Liver (tissue), 9 donors: Measurements from ENCODE around the gene WDR41. TPM values are rescaled to one million over a fixed set of nuclear protein-coding genes. Genes with fewer than 3 reads are reported as not detected.

Source experiments
- DNase-seq: peaks from one replicate; pipeline ENCODE4 v3.0.0-alpha.2; 2017; ENCODE audit warnings: low spot score
- H3K27ac ChIP-seq, 2 donors: one replicate each; pipeline ENCODE4 v1.7.0; 2013; ENCODE audit warnings: inconsistent platforms in 2 of 2, low read length in 2 of 2, control low read depth in 1 of 2, low read depth in 1 of 2, mild to moderate bottlenecking in 1 of 2
- H3K27me3 ChIP-seq, 4 donors: one replicate each; pipeline versions ENCODE4 v1.6.1 to v1.7.0; 2013; ENCODE audit warnings: low read length in 3 of 4, inconsistent platforms in 1 of 4, mild to moderate bottlenecking in 1 of 4, moderate library complexity in 1 of 4; ENCODE audit not compliant: control insufficient read depth in 4 of 4, insufficient read depth in 4 of 4
- H3K36me3 ChIP-seq, 4 donors: one replicate each; pipeline versions ENCODE4 v1.6.1 to v1.7.0; 2013; ENCODE audit warnings: low read length in 3 of 4, mild to moderate bottlenecking in 3 of 4, low read depth in 1 of 4, moderate library complexity in 1 of 4; ENCODE audit not compliant: control insufficient read depth in 4 of 4, insufficient read depth in 3 of 4
- H3K4me1 ChIP-seq, 4 donors: one replicate each; pipeline versions ENCODE4 v1.6.1 to v1.7.0; 2013; ENCODE audit warnings: low read length in 3 of 4, mild to moderate bottlenecking in 3 of 4, moderate library complexity in 1 of 4; ENCODE audit not compliant: control insufficient read depth in 4 of 4, insufficient read depth in 4 of 4
- H3K4me3 ChIP-seq, 3 donors: one replicate each; pipeline versions ENCODE4 v1.6.1 to v1.7.0; 2013; ENCODE audit warnings: low read length in 3 of 3, control low read depth in 1 of 3, low read depth in 1 of 3, mild to moderate bottlenecking in 1 of 3
- H3K9ac ChIP-seq, 2 donors: one replicate each; pipeline ENCODE4 v1.7.0; 2013; ENCODE audit warnings: low read length in 2 of 2, mild to moderate bottlenecking in 2 of 2, moderate library complexity in 2 of 2, control low read depth in 1 of 2, low read depth in 1 of 2
- H3K9me3 ChIP-seq, 4 donors: one replicate each; pipeline versions ENCODE4 v1.6.1 to v1.7.0; 2013; ENCODE audit warnings: low read length in 3 of 4; ENCODE audit not compliant: control insufficient read depth in 4 of 4
- EGR1 ChIP-seq, 2 donors: IDR thresholded peaks; 2 replicates each; pipeline ENCODE4 v1.6.1; 2016 to 2018; ENCODE audit warnings: antibody characterized with exemption in 2 of 2, low read depth in 2 of 2
- FOXA1 ChIP-seq: IDR thresholded peaks from 2 replicates; pipeline ENCODE4 v1.6.1; 2016; ENCODE audit warnings: antibody characterized with exemption
- GABPA ChIP-seq, 2 donors: IDR thresholded peaks in 1 of 2; conservative IDR thresholded peaks in 1 of 2; 2 replicates each; pipeline ENCODE4 v1.6.1; 2016; ENCODE audit warnings: antibody characterized with exemption in 2 of 2, mild to moderate bottlenecking in 1 of 2, moderate library complexity in 1 of 2
- HNF4A ChIP-seq, 2 donors: conservative IDR thresholded peaks; 2 replicates each; pipeline ENCODE4 v1.6.1; 2016; ENCODE audit warnings: antibody characterized with exemption in 2 of 2, mild to moderate bottlenecking in 2 of 2
- HNF4G ChIP-seq: IDR thresholded peaks from 2 replicates; pipeline ENCODE4 v1.6.1; 2016; ENCODE audit warnings: antibody characterized with exemption
- JUND ChIP-seq, 2 donors: IDR thresholded peaks; 2 replicates each; pipeline ENCODE4 v1.6.1; 2016; ENCODE audit warnings: antibody characterized with exemption in 2 of 2
- NR2F2 ChIP-seq: IDR thresholded peaks from 2 replicates; pipeline ENCODE4 v1.6.1; 2016; ENCODE audit warnings: antibody characterized with exemption
- RAD21 ChIP-seq, 2 donors: IDR thresholded peaks; 2 replicates each; pipeline ENCODE4 v1.6.1; 2016; ENCODE audit warnings: antibody characterized with exemption in 2 of 2, mild to moderate bottlenecking in 2 of 2
- RXRA ChIP-seq, 2 donors: IDR thresholded peaks; 2 replicates each; pipeline ENCODE4 v1.6.1; 2017 to 2018; ENCODE audit warnings: antibody characterized with exemption in 2 of 2, mild to moderate bottlenecking in 1 of 2
- SP1 ChIP-seq: IDR thresholded peaks from 2 replicates; pipeline ENCODE4 v1.6.1; 2018; ENCODE audit warnings: antibody characterized with exemption, mild to moderate bottlenecking
- TAF1 ChIP-seq: conservative IDR thresholded peaks from 2 replicates; pipeline ENCODE4 v1.6.1; 2016; ENCODE audit warnings: antibody characterized with exemption, mild to moderate bottlenecking
- YY1 ChIP-seq: IDR thresholded peaks from 2 replicates; pipeline ENCODE4 v1.6.1; 2016; ENCODE audit warnings: antibody characterized with exemption, mild to moderate bottlenecking
- ZBTB33 ChIP-seq: IDR thresholded peaks from 2 replicates; pipeline ENCODE4 v1.6.1; 2016; ENCODE audit warnings: antibody characterized with exemption
- WGBS: extraction: QIAGEN DNeasy Blood & Tissue Kit; methylation state at CpG from one replicate; pipeline ENCODE4 v1.1.7; 2013; 5-methylcytosine and 5-hydroxymethylcytosine counted together
- polyA plus RNA-seq, 2 donors: library from polyadenylated mRNA; stranded (reverse) in 1 of 2; unstranded in 1 of 2; fragments of 200-250 nt in 1 of 2; fragments of >200 nt in 1 of 2; fragmentation: Nextera tagmentation in 1 of 2; extraction: Ambion mirVana in 1 of 2; gene quantifications; one replicate each; pipeline versions ENCODE4 v1.2.1 to v1.2.3, GENCODE V29; 2013 to 2015
- total RNA-seq, 2 donors: library from RNA; depleted of rRNA; stranded (reverse); fragments of >200 nt; gene quantifications; one replicate each; pipeline ENCODE4 v1.2.3, GENCODE V29; 2014
- TF ChIP-seq, protein P1 (sequence below): IDR thresholded peaks from 2 replicates; pipeline ENCODE4 v1.6.1; 2016; ENCODE audit warnings: antibody characterized with exemption
- TF ChIP-seq, protein P2 (sequence below): IDR thresholded peaks from 2 replicates; pipeline ENCODE4 v1.6.1; 2016; ENCODE audit warnings: antibody characterized with exemption, mild to moderate bottlenecking
- TF ChIP-seq, protein P3 (sequence below): fragments of 150-350 bp; IDR thresholded peaks from 2 replicates; pipeline ENCODE4 v1.5.1; 2017; ENCODE audit warnings: improper control_type of control experiment, low read depth, low read length; ENCODE audit not compliant: missing input control
- TF ChIP-seq, protein P4 (sequence below): IDR thresholded peaks from 2 replicates; pipeline ENCODE4 v1.6.1; 2016; ENCODE audit warnings: antibody characterized with exemption
- donor health status: healthy.
- donor health status: healthy.
- donor health status: healthy.
- donor health status: healthy.
- donor health status: healthy.

Gene WDR41
- total and polyA plus RNA-seq, 4 donors, result 8.1 to 21.2 (median 14.5) TPM

- Histone ChIP-seq H3K4me1 (no peaks in the 10 kb centered on the region), H3K9ac (no peak overlapping the region), H3K36me3 (no peaks in the 10 kb centered on the region), H3K9me3 (peaks cover 0 to 2% (median 0%) of the 10 kb centered on the region in 4 donors), H3K27me3 (no peaks in the 10 kb centered on the region), H3K4me3 (no peak overlapping the region), H3K27ac (no peak overlapping the region)
- no peak for DNase-seq
- 85% methylated on average over 2 of the region's 2 CpGs for WGBS
- TF ChIP-seq HNF4G, result no peak
- TF ChIP-seq YY1, result no peak
- TF ChIP-seq, protein P1, sequence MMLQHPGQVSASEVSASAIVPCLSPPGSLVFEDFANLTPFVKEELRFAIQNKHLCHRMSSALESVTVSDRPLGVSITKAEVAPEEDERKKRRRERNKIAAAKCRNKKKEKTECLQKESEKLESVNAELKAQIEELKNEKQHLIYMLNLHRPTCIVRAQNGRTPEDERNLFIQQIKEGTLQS, result no peak
Measured at GRCh38 chr5:77498952-77499351, 6.8 kb upstream of the WDR41 start.

GRCh38 chr5:77494935-77495334, 2.8 kb upstream of the WDR41 start:
- H3K27ac ChIP-seq, result no peak overlapping the region
- 96% methylated on average over 3 of the region's 3 CpGs for WGBS
- peaks cover 0 to 8% (median 3%) of the 10 kb centered on the region in 4 donors for H3K4me1 ChIP-seq
- no peaks in the 10 kb centered on the region for H3K9me3 ChIP-seq
- H3K4me3 ChIP-seq, result no peak overlapping the region
- H3K36me3 ChIP-seq, result no peaks in the 10 kb centered on the region
- DNase-seq, result no peak
- TF ChIP-seq ZBTB33, result no peak
- no peak for TF ChIP-seq JUND (IDR thresholded peaks at IDR 0.05)
- TF ChIP-seq SP1, result no peak
- TF ChIP-seq, protein P1, result no peak
- no peak for TF ChIP-seq HNF4A (conservative IDR thresholded peaks at IDR 0.05)
- TF ChIP-seq HNF4G, result no peak
- no peak for TF ChIP-seq TAF1
- TF ChIP-seq RXRA (IDR thresholded peaks at IDR 0.05), result no peak
- no peak for TF ChIP-seq RAD21 (IDR thresholded peaks at IDR 0.05)
- TF ChIP-seq NR2F2, result no peak
- TF ChIP-seq FOXA1, result no peak
- no peak overlapping the region for H3K9ac ChIP-seq
- H3K27me3 ChIP-seq, result no peaks in the 10 kb centered on the region

GRCh38 chr5:77492653-77493000, 511 bp upstream of the WDR41 start:
- H3K36me3 ChIP-seq, result no peaks in the 10 kb centered on the region
- peak overlapping the region; percentile 93 to 98 for H3K27ac ChIP-seq
- no peaks in the 10 kb centered on the region for H3K27me3 ChIP-seq
- H3K9me3 ChIP-seq, result no peaks in the 10 kb centered on the region
- peak overlapping the region in 2 of 3 donors; percentile 16 to 64 for H3K4me3 ChIP-seq
- 33% methylated on average over 4 of the region's 4 CpGs for WGBS
- peak overlapping the region in 1 of 2 donors; percentile 75 for H3K9ac ChIP-seq
- no peak for DNase-seq
- H3K4me1 ChIP-seq, result peaks cover 0 to 8% (median 3%) of the 10 kb centered on the region in 4 donors
- TF ChIP-seq EGR1 (IDR thresholded peaks at IDR 0.05; ENCODE audit: low read depth in 2 of 2) (no peak), HNF4G (no peak), NR2F2 (no peak), YY1 (no peak), HNF4A (conservative IDR thresholded peaks at IDR 0.05) (no peak), GABPA (IDR thresholded peaks at IDR 0.05 in 1 of 2, conservative IDR thresholded peaks at IDR 0.05 in 1 of 2) (no peak), SP1 (no peak), ZBTB33 (no peak), FOXA1 (no peak)
- TF ChIP-seq, protein P2, sequence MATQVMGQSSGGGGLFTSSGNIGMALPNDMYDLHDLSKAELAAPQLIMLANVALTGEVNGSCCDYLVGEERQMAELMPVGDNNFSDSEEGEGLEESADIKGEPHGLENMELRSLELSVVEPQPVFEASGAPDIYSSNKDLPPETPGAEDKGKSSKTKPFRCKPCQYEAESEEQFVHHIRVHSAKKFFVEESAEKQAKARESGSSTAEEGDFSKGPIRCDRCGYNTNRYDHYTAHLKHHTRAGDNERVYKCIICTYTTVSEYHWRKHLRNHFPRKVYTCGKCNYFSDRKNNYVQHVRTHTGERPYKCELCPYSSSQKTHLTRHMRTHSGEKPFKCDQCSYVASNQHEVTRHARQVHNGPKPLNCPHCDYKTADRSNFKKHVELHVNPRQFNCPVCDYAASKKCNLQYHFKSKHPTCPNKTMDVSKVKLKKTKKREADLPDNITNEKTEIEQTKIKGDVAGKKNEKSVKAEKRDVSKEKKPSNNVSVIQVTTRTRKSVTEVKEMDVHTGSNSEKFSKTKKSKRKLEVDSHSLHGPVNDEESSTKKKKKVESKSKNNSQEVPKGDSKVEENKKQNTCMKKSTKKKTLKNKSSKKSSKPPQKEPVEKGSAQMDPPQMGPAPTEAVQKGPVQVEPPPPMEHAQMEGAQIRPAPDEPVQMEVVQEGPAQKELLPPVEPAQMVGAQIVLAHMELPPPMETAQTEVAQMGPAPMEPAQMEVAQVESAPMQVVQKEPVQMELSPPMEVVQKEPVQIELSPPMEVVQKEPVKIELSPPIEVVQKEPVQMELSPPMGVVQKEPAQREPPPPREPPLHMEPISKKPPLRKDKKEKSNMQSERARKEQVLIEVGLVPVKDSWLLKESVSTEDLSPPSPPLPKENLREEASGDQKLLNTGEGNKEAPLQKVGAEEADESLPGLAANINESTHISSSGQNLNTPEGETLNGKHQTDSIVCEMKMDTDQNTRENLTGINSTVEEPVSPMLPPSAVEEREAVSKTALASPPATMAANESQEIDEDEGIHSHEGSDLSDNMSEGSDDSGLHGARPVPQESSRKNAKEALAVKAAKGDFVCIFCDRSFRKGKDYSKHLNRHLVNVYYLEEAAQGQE, result no peak
- TF ChIP-seq, protein P3, sequence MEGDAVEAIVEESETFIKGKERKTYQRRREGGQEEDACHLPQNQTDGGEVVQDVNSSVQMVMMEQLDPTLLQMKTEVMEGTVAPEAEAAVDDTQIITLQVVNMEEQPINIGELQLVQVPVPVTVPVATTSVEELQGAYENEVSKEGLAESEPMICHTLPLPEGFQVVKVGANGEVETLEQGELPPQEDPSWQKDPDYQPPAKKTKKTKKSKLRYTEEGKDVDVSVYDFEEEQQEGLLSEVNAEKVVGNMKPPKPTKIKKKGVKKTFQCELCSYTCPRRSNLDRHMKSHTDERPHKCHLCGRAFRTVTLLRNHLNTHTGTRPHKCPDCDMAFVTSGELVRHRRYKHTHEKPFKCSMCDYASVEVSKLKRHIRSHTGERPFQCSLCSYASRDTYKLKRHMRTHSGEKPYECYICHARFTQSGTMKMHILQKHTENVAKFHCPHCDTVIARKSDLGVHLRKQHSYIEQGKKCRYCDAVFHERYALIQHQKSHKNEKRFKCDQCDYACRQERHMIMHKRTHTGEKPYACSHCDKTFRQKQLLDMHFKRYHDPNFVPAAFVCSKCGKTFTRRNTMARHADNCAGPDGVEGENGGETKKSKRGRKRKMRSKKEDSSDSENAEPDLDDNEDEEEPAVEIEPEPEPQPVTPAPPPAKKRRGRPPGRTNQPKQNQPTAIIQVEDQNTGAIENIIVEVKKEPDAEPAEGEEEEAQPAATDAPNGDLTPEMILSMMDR, result no peak
- TF ChIP-seq, protein P4, sequence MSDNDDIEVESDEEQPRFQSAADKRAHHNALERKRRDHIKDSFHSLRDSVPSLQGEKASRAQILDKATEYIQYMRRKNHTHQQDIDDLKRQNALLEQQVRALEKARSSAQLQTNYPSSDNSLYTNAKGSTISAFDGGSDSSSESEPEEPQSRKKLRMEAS, result no peak
- TF ChIP-seq, protein P1, result no peak
